ENCODE data around the gene FGF22. TPM values are rescaled to one million over a fixed set of nuclear protein-coding genes. Genes with fewer than 3 reads are reported as not detected.

FGF22 gene
- total RNA-seq, 2 donors from 2014 or later = 0.27 to 0.56 TPM

GRCh38 chr19:648904-649801, 9.5 kb downstream of the FGF22 start:
- H3K36me3 ChIP-seq = peaks cover 61% of the 10 kb centered on the region
- no peaks in the 10 kb centered on the region for H3K9me3 ChIP-seq
- no peak overlapping the region for H3K27ac ChIP-seq
- no peak for ATAC-seq (ENCODE audit: insufficient number of reproducible peaks, low FRiP score, low read depth)
- DNase-seq (ENCODE audit: low spot score) = no peak
- no peaks in the 10 kb centered on the region for H3K27me3 ChIP-seq (replicated peaks; ENCODE audit: insufficient read depth)
- H3K4me3 ChIP-seq = no peak overlapping the region
- no peaks in the 10 kb centered on the region for H3K4me1 ChIP-seq (ENCODE audit: control insufficient read depth in 1 of 2, low read depth in 2 of 2)
- TF ChIP-seq, protein P1, sequence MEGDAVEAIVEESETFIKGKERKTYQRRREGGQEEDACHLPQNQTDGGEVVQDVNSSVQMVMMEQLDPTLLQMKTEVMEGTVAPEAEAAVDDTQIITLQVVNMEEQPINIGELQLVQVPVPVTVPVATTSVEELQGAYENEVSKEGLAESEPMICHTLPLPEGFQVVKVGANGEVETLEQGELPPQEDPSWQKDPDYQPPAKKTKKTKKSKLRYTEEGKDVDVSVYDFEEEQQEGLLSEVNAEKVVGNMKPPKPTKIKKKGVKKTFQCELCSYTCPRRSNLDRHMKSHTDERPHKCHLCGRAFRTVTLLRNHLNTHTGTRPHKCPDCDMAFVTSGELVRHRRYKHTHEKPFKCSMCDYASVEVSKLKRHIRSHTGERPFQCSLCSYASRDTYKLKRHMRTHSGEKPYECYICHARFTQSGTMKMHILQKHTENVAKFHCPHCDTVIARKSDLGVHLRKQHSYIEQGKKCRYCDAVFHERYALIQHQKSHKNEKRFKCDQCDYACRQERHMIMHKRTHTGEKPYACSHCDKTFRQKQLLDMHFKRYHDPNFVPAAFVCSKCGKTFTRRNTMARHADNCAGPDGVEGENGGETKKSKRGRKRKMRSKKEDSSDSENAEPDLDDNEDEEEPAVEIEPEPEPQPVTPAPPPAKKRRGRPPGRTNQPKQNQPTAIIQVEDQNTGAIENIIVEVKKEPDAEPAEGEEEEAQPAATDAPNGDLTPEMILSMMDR (IDR thresholded peaks at IDR 0.05) = no peak

GRCh38 chr19:650121-650520, 10.4 kb downstream of the FGF22 start:
- TF ChIP-seq, protein P1 (IDR thresholded peaks at IDR 0.05) = no peak
- Histone ChIP-seq H3K27ac (no peak overlapping the region), H3K9me3 (no peaks in the 10 kb centered on the region), H3K4me3 (no peak overlapping the region), H3K36me3 (peaks cover 62% of the 10 kb centered on the region), H3K4me1 (ENCODE audit: control insufficient read depth in 1 of 2, low read depth in 2 of 2) (no peaks in the 10 kb centered on the region), H3K27me3 (replicated peaks; ENCODE audit: insufficient read depth) (no peaks in the 10 kb centered on the region)
- no peak for ATAC-seq (ENCODE audit: insufficient number of reproducible peaks, low FRiP score, low read depth)
- no peak for DNase-seq (ENCODE audit: low spot score)

GRCh38 chr19:651114-651818, 11.6 kb downstream of the FGF22 start:
- no peak for DNase-seq (ENCODE audit: low spot score)
- TF ChIP-seq, protein P1 (IDR thresholded peaks at IDR 0.05) = no peak
- no peaks in the 10 kb centered on the region for H3K9me3 ChIP-seq
- no peak for ATAC-seq (ENCODE audit: insufficient number of reproducible peaks, low FRiP score, low read depth)
- H3K27ac ChIP-seq = no peak overlapping the region
- no peaks in the 10 kb centered on the region for H3K4me1 ChIP-seq (ENCODE audit: control insufficient read depth in 1 of 2, low read depth in 2 of 2)
- no peaks in the 10 kb centered on the region for H3K27me3 ChIP-seq (replicated peaks; ENCODE audit: insufficient read depth)
- peaks cover 59% of the 10 kb centered on the region for H3K36me3 ChIP-seq
- no peak overlapping the region for H3K4me3 ChIP-seq

DNA sequence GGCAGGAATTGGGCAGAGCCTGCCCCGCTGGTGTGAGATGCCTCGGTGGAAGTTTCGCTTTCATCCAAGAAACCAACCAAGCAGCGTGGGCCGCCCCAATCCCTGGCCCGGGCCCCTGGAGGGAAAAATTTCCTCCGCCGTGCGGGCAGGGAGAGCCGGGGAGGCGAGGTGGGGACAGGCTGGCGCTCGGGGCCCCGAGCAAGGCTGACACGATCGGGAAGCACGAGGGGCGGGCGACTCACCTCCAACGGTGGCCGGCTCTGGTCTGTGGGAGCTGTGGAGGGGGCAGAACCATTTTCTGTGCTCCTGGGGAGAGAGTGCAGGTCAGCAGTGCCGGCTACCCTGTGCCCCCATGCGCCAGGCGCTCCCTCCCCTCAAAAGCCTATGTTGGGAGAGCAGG, 12.3 kb downstream of the FGF22 start:
- Histone ChIP-seq H3K4me1 (ENCODE audit: control insufficient read depth in 1 of 2, low read depth in 2 of 2) (no peaks in the 10 kb centered on the region), H3K36me3 (peaks cover 52% of the 10 kb centered on the region), H3K9me3 (no peaks in the 10 kb centered on the region), H3K27ac (no peak overlapping the region), H3K27me3 (replicated peaks; ENCODE audit: insufficient read depth) (no peaks in the 10 kb centered on the region), H3K4me3 (no peak overlapping the region)
- no peak for ATAC-seq (ENCODE audit: insufficient number of reproducible peaks, low FRiP score, low read depth)
- DNase-seq (ENCODE audit: low spot score) = no peak
- TF ChIP-seq, protein P1 (IDR thresholded peaks at IDR 0.05) = no peak
